Upper lobe of right lung (tissue), 1 donor: ENCODE data around the gene PCSK5. TPM values are rescaled to one million over a fixed set of nuclear protein-coding genes. Genes with fewer than 3 reads are reported as not detected.

Experiments used
- ATAC-seq: fragments of 200-7000 bp; cut with Tn5 transposase; one replicate; pipeline ENCODE4 v1.9.1; 2020; ENCODE audit warnings: mild to moderate bottlenecking, moderate library complexity
- DNase-seq: peaks from one replicate; pipeline ENCODE4 v3.0.0-alpha.2; 2020
- H3K27ac ChIP-seq: fragments of 200-600 bp; one replicate; pipeline ENCODE4 v1.8.0; 2022
- H3K27me3 ChIP-seq: fragments of 200-600 bp; one replicate; pipeline ENCODE4 v1.8.0; 2022; ENCODE audit warnings: mild to moderate bottlenecking
- H3K36me3 ChIP-seq: fragments of 200-600 bp; one replicate; pipeline ENCODE4 v1.8.0; 2022
- H3K4me1 ChIP-seq: fragments of 200-600 bp; one replicate; pipeline ENCODE4 v1.8.0; 2022
- H3K4me3 ChIP-seq: fragments of 200-600 bp; one replicate; pipeline ENCODE4 v1.8.0; 2022; ENCODE audit warnings: mild to moderate bottlenecking
- H3K9me3 ChIP-seq: fragments of 200-600 bp; one replicate; pipeline ENCODE4 v1.8.0; 2022
- CTCF ChIP-seq: fragments of 200-600 bp; IDR thresholded peaks from one replicate; pipeline ENCODE4 v1.8.0; 2022; ENCODE audit warnings: antibody characterized with exemption
- intact Hi-C: fragments of 100-400 bp; cut with DNase I; formaldehyde crosslinking; loops from one replicate; pipeline ENCODE4 v1.11.0; 2022
- total RNA-seq: library from RNA; stranded (reverse); fragmentation: NEBNext Ultra II Directional; extraction: Animal tissue kit (Norgen Biotek cat#: 25700); gene quantifications from one replicate; pipeline ENCODE4 v1.2.1, GENCODE V29; 2021
- donor health status: DM: no; HTN: yes; CAD: no; lungs with severe emphysema.

Gene PCSK5
- total RNA-seq, 1 donor from 2014 or later = 18.1 TPM

- Histone ChIP-seq H3K27me3 (no peaks in the 10 kb centered on the region), H3K4me3 (no peak overlapping the region), H3K4me1 (peaks cover 4% of the 10 kb centered on the region), H3K36me3 (no peaks in the 10 kb centered on the region), H3K9me3 (no peaks in the 10 kb centered on the region), H3K27ac (peak overlapping the region; percentile 45)
- intact Hi-C loops = no loop called here
- TF ChIP-seq CTCF = no peak
- DNase-seq = no peak
- no peak for ATAC-seq
These were observed 333.4 kb downstream of the PCSK5 start for GRCh38 chr9:76223749-76224340.

GRCh38 chr9:76227156-76227555 lies 336.7 kb downstream of the PCSK5 start:
- Histone ChIP-seq H3K4me1 (peaks cover 4% of the 10 kb centered on the region), H3K4me3 (no peak overlapping the region), H3K27ac (no peak overlapping the region), H3K36me3 (no peaks in the 10 kb centered on the region), H3K27me3 (no peaks in the 10 kb centered on the region), H3K9me3 (no peaks in the 10 kb centered on the region)
- DNase-seq = no peak
- intact Hi-C loops = no loop called here
- no peak for ATAC-seq
- no peak for TF ChIP-seq CTCF

- no peaks in the 10 kb centered on the region for H3K27me3 ChIP-seq
- intact Hi-C loops = no loop called here
- no peak overlapping the region for H3K27ac ChIP-seq
These were observed 340.5 kb downstream of the PCSK5 start for GRCh38 chr9:76231001-76231400.

GRCh38 chr9:76232861-76233489 lies 342.5 kb downstream of the PCSK5 start:
- Histone ChIP-seq H3K36me3 (no peaks in the 10 kb centered on the region), H3K27ac (no peak overlapping the region), H3K27me3 (no peaks in the 10 kb centered on the region), H3K9me3 (no peaks in the 10 kb centered on the region), H3K4me3 (no peak overlapping the region), H3K4me1 (no peaks in the 10 kb centered on the region)
- no peak for DNase-seq
- intact Hi-C loops = no loop called here
- ATAC-seq = no peak
- TF ChIP-seq CTCF = no peak

More at GRCh38 chr9:76231001-76231400, 340.5 kb downstream of the PCSK5 start:
- Histone ChIP-seq H3K4me1 (no peaks in the 10 kb centered on the region), H3K36me3 (no peaks in the 10 kb centered on the region), H3K4me3 (no peak overlapping the region), H3K9me3 (no peaks in the 10 kb centered on the region)
- ATAC-seq (no peak), DNase-seq (no peak)
- TF ChIP-seq CTCF = no peak

- intact Hi-C loops = no loop called here
- no peak for DNase-seq
- no peaks in the 10 kb centered on the region for H3K9me3 ChIP-seq
- H3K4me1 ChIP-seq = no peaks in the 10 kb centered on the region
- no peaks in the 10 kb centered on the region for H3K27me3 ChIP-seq
- H3K4me3 ChIP-seq = no peak overlapping the region
- H3K27ac ChIP-seq = no peak overlapping the region
- no peaks in the 10 kb centered on the region for H3K36me3 ChIP-seq
- no peak for ATAC-seq
- no peak for TF ChIP-seq CTCF
These were observed 350.1 kb downstream of the PCSK5 start for GRCh38 chr9:76240578-76240977.
